ENCODE results near the gene TBCK.

- TF ChIP-seq SIN3A (IDR thresholded peaks at IDR 0.05; ENCODE audit: borderline replicate concordance, low read depth, low read length) (no peak), TAF1 (IDR thresholded peaks at IDR 0.05; ENCODE audit: borderline replicate concordance, low read depth, low read length) (no peak), EP300 (IDR thresholded peaks at IDR 0.05; ENCODE audit: borderline replicate concordance in 1 of 2, low read depth in 1 of 2, low read length in 1 of 2) (no peak), REST (IDR thresholded peaks at IDR 0.05; ENCODE audit: low read depth, low read length) (no peak), ELF1 (IDR thresholded peaks at IDR 0.05) (no peak), USF2 (IDR thresholded peaks at IDR 0.05; ENCODE audit: borderline replicate concordance, low read depth, low read length) (no peak), USF1 (IDR thresholded peaks at IDR 0.05; ENCODE audit: borderline replicate concordance, low read depth) (no peak), CTCF (IDR thresholded peaks at IDR 0.05) (no peak), NRF1 (IDR thresholded peaks at IDR 0.05; ENCODE audit: low read depth, low read length) (no peak), MXI1 (IDR thresholded peaks at IDR 0.05; ENCODE audit: low read depth, low read length) (no peak), JUND (IDR thresholded peaks at IDR 0.05) (no peak)
Observed at GRCh38 chr4:106195435-106195950, 120.5 kb downstream of the TBCK start.

All from SK-N-SH (cell line).